GM21723 (cell line): ENCODE measurements around the gene ERGIC1.
"Not testable (repeated sequence)": the region's sequence is repeated elsewhere in the genome, so short reads cannot be mapped to it uniquely, and the experiment has no call there.

Experiments
- ATAC-seq: cut with Tn5 transposase; IDR thresholded peaks from one replicate; pipeline ENCODE4 v1.9.1; 2021; ENCODE audit warnings: mild to moderate bottlenecking, moderate library complexity; ENCODE audit not compliant: unreplicated experiment

Gene ERGIC1

GRCh38 chr5:172862165-172862801 lies 28.2 kb downstream of the ERGIC1 start:
- ATAC-seq: no peak

DNA sequence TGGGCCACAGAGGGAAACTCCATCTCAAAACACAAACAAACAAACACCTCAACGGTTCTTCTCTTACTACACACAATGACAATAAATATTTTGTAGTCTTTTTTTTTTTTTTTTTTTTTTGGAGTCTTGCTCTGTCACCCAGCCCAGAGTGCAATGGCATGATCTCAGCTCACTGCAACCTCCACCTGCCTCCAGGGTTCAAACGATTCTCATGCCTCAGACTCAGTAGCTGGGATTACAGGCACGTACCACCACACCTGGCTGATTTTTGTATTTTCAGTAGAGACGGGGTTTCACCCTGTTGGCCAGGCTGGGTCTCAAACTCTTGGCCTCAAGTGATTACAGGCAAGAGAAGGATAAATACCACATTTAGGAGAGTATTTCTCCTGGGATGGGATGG lies 30.1 kb downstream of the ERGIC1 start:
- ATAC-seq: not testable (repeated sequence)

DNA sequence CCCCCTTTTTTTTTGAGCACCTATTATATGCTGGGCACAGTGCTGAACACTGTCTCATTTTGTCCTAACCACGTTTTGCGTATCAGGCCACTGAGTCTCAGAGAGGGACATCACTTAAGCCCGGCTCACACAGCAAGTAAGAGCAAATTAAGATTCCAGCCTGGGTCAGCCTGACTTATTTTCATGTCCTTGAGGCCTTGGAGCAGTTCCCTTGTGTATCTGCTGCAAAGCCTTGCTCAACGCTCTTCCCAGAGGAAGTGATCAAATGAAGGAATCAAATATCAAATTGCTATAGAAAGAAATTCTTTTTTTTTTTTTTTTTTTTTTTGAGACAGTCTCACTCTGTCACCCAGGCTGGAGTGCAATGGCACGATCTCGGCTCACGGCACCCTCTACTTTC lies 30.7 kb downstream of the ERGIC1 start:
- no peak for ATAC-seq

DNA sequence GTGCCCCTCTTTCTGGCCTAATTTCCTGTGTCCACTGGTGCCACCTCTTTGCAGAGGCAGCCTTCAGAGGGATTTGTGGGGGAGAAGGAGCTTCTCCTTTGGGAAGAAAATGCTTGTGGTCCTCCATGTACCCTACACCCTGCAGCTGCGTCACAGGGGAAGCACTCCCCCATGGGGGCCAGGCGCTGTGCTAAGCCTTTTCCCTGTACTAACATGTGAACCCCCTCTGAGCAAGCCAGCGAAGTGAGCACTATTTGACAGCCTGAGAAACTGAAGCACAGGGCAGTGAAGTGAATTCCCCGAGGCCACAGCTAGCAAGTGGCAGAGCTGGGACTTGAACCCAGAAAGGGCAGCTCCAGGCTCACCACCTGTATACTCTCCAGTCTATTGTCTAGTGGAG lies 32.3 kb downstream of the ERGIC1 start:
- no peak for ATAC-seq

DNA sequence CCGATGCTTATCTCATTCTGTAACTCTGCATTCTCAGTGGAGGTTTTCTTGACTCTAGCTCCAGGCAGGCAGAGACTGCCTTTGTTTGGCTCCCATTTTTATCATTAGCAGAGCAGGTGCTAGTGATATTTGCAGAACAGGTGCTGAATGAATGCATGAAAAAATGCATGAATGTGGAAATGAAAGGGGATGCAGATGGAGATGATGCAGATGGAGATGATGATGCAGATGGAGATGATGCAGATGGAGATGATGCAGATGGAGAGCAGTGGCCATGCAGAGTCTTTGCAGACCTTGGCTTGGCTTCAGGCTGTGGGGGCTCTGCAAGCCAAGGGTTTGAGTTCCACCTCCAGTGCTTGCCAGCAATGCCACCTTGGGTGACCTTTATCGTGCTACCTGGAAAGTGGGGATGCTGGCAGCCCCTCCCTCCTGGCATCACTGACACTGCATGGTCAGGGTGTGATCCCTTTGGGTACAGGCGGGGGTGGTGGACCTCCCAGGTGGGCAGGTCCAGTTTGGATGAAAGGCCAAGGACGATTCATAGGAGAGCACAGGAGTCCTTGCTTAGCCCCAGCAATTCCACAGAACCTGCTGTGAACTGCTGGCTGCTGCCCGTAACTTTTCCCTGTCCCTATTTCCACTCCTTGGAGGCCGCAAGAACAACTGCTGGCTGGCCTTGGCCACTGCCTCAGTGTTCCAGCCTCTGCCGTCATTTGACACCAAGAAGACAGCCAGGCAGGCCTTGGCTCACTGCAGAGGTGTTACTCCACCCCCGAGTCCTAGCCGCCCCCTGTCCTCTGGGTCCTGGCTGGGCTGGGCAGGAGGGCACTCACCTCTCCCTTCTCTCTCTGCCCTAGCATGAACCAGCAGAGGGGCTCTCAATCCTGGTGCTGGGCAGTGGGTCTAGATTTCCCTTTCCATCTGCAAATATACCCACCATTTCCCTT lies 33.0 kb downstream of the ERGIC1 start:
- no peak for ATAC-seq

- no peak for ATAC-seq
These were observed 33.8 kb downstream of the ERGIC1 start for GRCh38 chr5:172867761-172868435.

DNA sequence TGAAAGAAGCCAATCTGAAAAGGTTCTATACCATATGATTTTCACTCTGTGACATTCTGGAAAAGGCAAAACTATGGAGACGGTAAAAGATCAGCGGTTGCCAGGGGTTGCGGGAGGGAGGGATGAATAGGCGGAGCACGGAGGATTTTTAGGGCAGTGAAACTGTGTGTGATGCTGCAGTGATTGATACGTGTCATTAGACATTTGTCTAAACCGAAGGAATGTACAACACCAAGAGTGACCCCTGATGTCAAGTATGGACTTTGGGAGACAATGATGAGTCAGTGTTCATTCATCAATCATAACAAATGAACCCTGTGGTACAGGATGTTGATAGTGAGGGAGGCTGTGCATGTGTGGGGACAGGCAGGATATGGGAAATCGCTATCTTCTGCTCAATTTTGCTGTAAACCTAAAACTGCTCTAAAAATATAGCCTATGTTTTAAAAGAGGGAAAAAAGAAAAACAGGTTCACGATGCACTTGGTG lies 34.4 kb downstream of the ERGIC1 start:
- ATAC-seq: no peak

- no peak for ATAC-seq
These were observed 35.0 kb downstream of the ERGIC1 start for GRCh38 chr5:172868924-172869591.

- ATAC-seq: no peak
These were observed 35.6 kb downstream of the ERGIC1 start for GRCh38 chr5:172869691-172870090.

DNA sequence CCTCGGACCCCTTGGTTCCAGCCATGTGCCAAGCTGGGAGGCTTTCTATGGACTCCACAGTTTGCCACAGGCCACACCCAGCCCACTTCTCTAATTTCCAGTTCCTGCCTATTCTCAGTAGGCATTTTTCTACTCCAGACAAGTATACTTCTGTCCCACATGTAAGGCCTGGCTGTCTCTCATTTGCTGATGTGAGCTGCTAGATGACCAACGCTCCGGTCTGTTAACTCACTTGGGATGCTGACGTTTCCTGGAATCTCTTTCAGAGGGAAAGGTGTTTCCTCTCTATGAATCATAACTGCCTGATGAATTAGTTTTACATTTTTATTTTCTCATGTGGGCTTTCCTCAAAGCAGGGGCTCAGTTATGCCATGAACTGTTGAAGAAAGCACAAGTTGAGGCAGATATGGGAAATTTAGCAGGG lies 36.3 kb downstream of the ERGIC1 start:
- ATAC-seq: no peak

- ATAC-seq: no peak
These were observed 36.8 kb downstream of the ERGIC1 start for GRCh38 chr5:172870715-172871461.

DNA sequence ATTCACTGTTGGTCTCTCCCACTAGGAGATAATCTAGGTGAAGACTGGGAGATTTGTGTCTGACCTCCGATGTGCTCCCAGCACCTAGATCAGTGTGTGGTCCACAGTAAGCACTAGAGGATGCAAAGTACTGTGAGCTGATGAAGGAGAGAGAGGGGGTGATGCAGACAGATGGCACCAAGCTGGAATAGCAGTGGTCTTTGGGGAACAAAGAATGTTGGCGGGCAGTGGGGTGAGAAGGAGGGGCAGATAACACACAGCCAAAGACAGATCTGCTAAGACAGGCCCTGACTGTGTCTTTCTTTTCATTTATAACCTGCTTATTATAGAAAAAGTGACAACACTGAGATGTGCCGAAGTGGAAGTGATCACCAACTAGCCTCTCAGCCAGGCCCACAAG lies 37.5 kb downstream of the ERGIC1 start:
- no peak for ATAC-seq

DNA sequence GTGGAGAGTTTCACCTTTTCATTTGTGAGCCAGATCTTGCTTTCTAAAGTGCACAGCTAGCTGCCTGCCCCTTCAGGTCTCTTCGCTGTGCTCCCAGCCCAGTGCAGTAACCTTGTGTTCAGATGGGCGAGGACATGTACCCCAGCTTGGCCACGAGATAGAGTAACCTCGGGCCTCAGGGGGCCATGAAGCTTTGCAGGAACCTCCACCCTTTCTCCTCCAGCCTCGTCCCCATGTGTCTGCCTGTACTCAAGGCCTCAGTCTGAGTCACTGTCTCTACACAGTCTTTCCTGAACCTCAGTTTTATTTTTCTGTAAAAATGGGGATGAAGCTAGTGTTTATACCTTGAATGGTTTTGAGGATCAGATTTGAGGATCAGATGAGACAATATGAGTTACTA lies 37.9 kb downstream of the ERGIC1 start:
- no peak for ATAC-seq

DNA sequence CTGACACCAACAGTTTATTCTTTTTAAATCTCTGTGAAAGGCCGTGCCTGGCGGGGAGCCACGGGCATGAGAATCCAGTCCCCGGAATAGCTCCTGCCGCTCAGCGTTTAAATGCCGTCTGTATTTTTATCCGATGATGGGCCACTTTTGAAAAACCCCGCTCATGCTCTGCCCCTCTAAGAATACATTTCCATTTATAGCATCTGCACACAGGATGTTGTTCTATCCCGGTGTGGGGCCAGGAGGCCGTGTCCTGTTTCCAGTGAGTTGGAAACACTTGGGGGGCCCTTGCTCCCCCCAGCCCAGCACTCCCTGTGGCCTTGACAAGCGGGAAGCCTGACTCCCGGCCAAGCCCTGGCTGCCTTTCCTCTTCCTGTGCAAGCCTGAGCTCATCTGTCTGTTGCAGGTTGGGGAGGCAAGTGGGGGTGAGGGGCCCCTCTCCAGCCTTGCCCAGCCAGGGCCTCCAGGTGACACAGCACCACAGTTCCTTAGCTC lies 39.0 kb downstream of the ERGIC1 start:
- no peak for ATAC-seq

DNA sequence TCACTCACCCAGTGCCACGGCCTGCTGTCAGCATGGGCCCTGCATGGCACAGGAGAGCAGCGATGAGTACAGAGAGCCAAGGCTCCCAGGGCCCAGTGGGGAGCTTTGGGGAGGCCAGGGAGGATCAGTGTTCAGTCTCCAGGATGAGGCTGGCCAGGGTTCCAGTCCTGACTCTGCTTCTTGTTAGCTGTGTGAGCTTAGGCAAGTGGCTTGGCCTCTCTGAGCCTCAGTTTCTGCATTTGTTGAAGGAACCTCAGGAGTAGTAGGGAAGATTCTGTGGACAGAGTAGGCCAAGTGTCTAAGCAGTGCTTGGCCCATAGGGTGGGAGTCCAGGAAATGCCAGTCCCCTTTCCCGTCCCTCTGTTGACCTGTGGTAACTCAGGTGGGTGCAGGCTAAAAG lies 39.5 kb downstream of the ERGIC1 start:
- ATAC-seq: no peak

DNA sequence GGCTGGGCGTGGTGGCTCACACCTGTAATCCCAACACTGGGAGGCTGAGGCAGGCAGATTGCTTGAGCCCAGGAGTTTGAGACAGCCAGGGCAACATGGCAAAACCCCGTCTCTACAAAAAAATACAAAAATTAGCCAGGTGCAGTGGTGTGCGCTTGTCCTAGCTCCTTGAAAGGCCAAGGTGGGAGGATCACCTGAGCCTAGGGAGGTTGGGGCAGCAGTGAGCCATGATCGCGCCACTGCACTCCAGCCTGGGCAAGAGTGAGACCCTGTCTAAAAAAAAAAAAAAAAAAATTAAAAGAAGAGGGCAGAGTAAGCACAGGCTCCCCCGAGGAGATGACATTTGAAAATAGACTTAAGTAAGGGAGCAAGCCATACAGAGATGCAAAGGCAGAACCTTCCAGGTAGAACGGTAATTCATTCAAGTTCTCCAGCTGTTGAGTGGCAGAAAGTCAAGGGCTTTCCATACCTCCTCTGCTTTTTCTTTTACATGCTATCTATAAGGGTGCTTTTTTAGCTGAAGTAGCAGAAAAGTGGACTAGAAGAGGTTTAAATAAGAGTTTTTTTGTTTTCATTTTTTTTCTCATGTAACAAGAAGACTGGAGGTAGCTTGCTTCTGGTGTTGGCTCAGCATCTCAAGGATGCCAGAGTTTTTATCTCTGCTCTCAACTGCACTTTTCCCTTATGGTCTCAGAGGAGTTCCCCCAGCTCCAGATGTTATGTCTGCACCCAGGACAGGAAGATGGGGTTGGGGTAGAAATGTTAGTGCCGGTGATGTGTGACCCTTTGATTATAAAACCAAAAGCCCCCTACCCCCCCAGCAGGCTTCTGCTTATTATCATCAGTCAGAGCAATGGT lies 40.8 kb downstream of the ERGIC1 start:
- no peak for ATAC-seq

DNA sequence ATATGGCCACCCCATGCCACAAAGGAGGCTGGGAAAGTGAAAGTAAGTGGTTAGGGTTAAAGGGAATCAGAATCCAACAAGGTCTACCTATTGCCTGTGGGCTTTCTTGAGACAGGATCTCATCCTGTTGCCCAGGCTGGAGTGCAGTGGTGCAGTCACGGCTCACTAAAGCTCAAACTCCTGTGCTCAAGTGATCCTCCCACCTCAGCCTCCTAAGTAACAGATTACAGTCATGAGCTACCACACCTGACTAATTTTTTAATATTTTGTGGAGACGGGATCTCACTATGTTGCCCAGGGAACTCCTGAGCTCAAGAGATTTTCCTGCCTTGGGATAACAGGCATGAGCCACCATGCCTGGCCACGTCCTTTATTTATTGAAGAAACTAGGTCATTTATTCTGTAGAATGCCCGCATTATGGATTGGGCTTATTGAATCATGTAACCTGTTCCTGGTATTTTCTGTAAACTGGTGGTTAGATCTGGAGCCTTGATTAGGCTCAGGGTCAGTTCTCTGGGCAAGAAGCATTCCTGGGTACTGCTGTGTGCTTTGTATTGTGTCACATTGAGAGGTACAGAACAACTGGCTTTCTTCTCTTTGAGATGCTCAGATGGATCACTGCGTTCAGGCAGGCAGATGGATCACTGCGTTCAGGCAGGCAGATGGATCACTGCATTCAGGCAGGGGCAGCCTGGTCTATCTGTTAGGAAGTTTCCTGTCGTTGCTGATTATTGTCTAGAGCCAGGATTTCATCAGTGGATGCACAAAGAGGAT lies 41.6 kb downstream of the ERGIC1 start:
- ATAC-seq: no peak

GRCh38 chr5:172876578-172876977 lies 42.5 kb downstream of the ERGIC1 start:
- ATAC-seq: no peak
